Epithelial cell of proximal tubule (primary cell): ENCODE measurements around the gene CSF1R. TPM values are rescaled to one million over a fixed set of nuclear protein-coding genes. Genes with fewer than 3 reads are reported as not detected.
A peak's percentile ranks its signal among the peaks of the same experiment; 100 is the strongest.

Experiments
- DNase-seq: peaks from one replicate; pipeline ENCODE4 v3.0.0-alpha.2; 2011; ENCODE audit warnings: low read depth
- H3K4me3 ChIP-seq: 2 replicates; pipeline ENCODE4 v1.5.1; 2011; ENCODE audit warnings: low read depth, mild to moderate bottlenecking, low read length
- total RNA-seq: library from RNA; depleted of rRNA; stranded (reverse); fragments of >200 nt; gene quantifications from 2 replicates; pipeline ENCODE4 v1.2.3, GENCODE V29; 2015
- TF ChIP-seq, protein P1 (sequence below): conservative IDR thresholded peaks from 2 replicates; pipeline ENCODE4 v1.5.1; 2012; ENCODE audit warnings: low read depth, mild to moderate bottlenecking, low read length

Gene CSF1R
- total RNA-seq, 1 donor from 2014 or later: not detected

GRCh38 chr5:150065346-150065745, 21.0 kb downstream of the CSF1R start:
- no peak overlapping the region for H3K4me3 ChIP-seq
- TF ChIP-seq, protein P1, sequence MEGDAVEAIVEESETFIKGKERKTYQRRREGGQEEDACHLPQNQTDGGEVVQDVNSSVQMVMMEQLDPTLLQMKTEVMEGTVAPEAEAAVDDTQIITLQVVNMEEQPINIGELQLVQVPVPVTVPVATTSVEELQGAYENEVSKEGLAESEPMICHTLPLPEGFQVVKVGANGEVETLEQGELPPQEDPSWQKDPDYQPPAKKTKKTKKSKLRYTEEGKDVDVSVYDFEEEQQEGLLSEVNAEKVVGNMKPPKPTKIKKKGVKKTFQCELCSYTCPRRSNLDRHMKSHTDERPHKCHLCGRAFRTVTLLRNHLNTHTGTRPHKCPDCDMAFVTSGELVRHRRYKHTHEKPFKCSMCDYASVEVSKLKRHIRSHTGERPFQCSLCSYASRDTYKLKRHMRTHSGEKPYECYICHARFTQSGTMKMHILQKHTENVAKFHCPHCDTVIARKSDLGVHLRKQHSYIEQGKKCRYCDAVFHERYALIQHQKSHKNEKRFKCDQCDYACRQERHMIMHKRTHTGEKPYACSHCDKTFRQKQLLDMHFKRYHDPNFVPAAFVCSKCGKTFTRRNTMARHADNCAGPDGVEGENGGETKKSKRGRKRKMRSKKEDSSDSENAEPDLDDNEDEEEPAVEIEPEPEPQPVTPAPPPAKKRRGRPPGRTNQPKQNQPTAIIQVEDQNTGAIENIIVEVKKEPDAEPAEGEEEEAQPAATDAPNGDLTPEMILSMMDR: peak; percentile 7
- DNase-seq: no peak

DNA sequence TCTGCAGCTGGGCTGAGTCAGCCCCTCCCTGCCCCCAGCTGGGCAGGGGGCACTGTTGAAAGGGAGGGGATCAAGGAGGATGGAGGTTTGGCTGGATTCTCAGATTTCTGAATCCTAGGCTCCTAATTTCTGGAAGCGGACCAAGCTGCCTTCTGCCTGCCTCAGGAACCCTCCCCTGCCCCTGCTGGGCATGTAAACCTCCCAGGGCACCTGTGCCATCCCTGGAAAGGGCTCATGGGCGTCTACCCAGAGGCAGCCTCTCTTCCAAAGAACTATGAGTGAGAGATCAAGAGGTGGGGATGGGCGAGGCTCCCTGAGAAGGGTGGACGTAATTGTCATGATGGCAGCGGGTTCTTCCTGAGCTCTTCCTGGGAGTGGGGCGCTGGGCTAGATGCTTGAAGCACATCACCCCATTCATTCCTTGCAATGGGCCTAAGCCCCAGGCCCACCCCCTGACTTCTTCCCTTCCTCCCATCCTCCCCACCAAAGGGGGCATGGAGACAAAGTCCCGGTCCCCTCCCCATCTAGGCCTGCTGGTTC, 21.6 kb downstream of the CSF1R start:
- no peak for DNase-seq
- no peak overlapping the region for H3K4me3 ChIP-seq
- TF ChIP-seq, protein P1: no peak

GRCh38 chr5:150063638-150064037, 22.7 kb downstream of the CSF1R start:
- DNase-seq: no peak
- no peak overlapping the region for H3K4me3 ChIP-seq
- TF ChIP-seq, protein P1: no peak

DNA sequence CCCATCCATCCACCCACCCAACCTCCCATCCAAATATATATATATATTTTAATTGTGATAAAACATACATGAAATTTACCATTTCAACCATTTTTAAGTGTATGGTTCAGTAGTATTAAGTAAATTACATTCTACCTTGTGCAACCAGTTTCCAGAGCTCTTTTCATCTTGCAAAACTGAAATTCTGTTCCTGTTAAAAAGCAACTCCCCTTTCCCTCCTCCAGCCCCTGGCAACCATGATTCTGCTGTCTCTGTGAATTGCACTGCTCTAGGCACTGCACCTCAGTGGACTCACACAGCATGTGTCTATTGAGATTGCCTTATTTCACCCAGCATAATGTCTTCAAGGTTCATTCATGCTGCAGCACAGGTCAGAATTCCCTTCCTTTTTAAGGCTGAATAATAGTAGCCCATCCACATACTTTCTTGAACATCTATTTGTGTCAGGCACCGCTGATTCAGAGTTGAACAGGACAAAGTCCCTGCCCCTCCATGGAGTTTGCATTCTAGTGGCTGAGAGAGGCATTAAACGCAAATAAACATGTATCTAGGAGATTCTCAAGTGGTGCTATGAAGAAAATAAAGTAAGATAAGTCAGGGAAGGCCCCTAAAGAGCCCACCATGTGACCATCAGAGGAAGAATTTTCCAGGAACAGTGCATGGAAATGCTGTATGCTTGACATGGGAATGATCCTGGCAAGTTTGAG, 24.0 kb downstream of the CSF1R start:
- DNase-seq: no peak
- no peak overlapping the region for H3K4me3 ChIP-seq
- TF ChIP-seq, protein P1: no peak

DNA sequence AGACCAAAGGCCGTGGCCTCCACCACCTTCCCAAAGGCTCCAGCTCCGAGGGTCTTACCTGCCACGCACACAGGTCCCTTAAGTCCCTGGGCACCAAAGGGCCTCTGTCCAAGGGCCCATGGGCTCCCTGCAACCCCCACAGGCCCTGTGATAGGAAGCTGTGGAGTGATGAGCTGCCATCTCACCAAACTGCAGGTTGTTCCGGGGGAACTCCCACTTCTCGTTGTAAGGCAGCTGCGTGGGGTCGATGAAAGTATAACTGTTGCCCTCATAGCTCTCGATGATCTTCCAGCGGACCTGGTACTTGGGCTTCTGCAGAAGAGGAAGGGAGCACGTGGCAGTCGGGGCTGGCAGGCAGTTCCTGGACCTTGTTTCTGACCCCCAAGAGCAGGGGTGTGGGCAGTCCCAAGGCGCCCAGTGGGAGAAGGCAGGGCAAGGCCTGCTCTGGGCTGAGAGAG, 24.8 kb downstream of the CSF1R start:
- no peak overlapping the region for H3K4me3 ChIP-seq
- DNase-seq: no peak
- TF ChIP-seq, protein P1: no peak

GRCh38 chr5:150060471-150060870, 25.9 kb downstream of the CSF1R start:
- no peak overlapping the region for H3K4me3 ChIP-seq
- TF ChIP-seq, protein P1: no peak
- no peak for DNase-seq

- TF ChIP-seq, protein P1: no peak
- DNase-seq: no peak
- no peak overlapping the region for H3K4me3 ChIP-seq
Observed at GRCh38 chr5:150059623-150060022, 26.7 kb downstream of the CSF1R start.
